GM15510 (cell line): ENCODE measurements around the gene IMMP2L.

Experiments used
- POLR2A ChIP-seq: IDR thresholded peaks from 3 replicates; pipeline ENCODE4 v1.6.1; 2011; ENCODE audit warnings: borderline replicate concordance; ENCODE audit not compliant: insufficient read length; ENCODE audit errors: extremely low read depth

Gene IMMP2L

GRCh38 chr7:111525100-111525499, 37.2 kb downstream of the IMMP2L start:
- TF ChIP-seq POLR2A = no peak

DNA sequence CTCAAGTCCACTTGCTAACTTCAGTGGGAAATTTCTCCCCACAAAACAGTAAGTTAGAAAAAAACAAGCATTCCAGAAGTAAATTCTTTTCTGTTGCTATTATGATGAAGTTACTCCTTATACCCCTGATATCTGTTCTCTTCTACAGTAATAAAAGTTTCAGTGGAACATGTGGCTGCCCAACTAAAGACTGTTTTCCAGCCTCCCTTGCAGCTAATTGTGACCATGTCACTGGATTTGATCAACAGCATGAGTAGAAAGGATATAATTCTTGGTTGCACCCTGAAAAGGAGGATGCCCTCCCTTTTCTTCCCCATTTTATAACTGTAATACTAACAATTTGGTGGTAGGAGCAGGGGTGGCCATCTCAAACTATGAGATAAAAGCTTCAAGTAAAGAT, 40.6 kb downstream of the IMMP2L start:
- TF ChIP-seq POLR2A = no peak

GRCh38 chr7:111518264-111518663, 44.0 kb downstream of the IMMP2L start:
- TF ChIP-seq POLR2A = no peak

DNA sequence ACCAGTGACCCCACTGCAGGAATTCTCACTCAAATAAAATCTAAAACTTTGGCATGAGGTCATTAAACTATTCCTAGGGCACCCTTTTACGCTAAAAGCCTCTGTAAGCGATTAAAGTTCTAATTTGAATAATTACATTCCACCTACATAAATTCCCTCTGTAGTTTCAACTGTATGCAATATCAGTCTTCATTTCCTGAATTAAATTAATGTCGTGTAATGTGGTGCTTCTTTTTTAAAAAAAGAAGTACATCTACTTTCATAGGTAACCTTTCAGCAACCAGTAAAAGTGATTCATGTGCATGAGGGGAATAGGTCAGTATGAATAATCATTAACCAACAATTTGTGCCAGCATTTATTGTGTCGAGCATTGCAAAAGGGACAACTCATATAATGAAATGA, 44.7 kb downstream of the IMMP2L start:
- TF ChIP-seq POLR2A = no peak

- TF ChIP-seq POLR2A = no peak
Observed at GRCh38 chr7:111516612-111517011, 45.7 kb downstream of the IMMP2L start.

DNA sequence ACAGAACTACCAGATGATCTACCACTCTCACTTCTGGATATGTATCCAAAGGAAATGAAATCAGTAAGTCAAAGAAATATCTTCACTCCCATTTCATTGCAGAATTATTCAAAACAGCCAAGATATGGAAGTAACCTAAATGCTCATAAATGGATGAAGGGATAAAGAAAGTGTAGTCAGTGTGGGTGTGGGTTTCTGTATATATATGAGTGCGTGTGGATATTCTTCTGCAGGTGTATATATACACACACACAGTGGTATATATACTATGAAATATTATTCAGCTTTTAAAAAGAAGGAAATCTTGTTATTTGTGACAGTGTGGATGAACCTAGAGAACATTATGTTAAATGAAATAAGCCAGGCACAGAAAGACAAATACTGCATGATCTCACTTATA, 48.7 kb downstream of the IMMP2L start:
- TF ChIP-seq POLR2A = no peak

GRCh38 chr7:111511845-111512244, 50.4 kb downstream of the IMMP2L start:
- no peak for TF ChIP-seq POLR2A

DNA sequence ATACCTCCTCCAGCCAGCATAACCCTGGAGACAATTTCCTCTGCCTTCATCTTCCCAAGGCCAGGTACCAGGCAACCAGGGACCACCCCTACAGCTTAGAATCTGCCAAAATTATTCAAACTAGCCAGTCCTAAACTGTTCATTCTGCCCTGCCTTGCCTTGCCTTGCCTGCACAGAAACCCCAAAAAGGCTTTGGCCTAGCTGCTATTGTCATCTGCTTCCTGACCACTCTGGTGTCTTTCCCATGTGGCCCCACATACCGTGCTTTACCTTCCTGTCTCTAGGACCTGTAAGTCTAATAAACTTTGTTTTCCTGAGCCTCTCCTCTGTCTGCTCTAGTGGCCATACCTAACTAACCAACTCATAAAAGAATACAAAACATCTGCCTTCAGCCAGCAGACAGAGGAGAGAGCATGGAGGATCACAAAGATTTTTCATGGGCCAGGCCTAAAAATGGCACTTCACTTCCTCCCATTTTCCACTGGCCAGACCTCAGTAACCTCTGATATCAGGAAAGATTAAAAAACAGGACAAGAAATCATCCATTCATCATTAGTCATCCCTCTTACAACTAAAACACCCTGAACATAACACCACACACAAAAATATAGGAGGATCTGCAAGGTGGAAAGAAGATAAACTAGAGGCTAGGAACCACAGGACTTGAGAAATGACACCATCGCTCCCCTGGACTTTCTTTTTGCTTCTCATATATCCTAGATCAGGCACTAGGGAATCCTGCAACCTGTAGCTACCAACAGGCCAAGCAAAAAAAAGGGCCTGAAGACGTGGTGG, 51.5 kb downstream of the IMMP2L start:
- TF ChIP-seq POLR2A = no peak

- TF ChIP-seq POLR2A = no peak
Observed at GRCh38 chr7:111510062-111510461, 52.2 kb downstream of the IMMP2L start.

- no peak for TF ChIP-seq POLR2A
Observed at GRCh38 chr7:111509288-111509687, 53.0 kb downstream of the IMMP2L start.

GRCh38 chr7:111508387-111508786, 53.9 kb downstream of the IMMP2L start:
- no peak for TF ChIP-seq POLR2A

- no peak for TF ChIP-seq POLR2A
Observed at GRCh38 chr7:111499027-111499426, 63.3 kb downstream of the IMMP2L start.

DNA sequence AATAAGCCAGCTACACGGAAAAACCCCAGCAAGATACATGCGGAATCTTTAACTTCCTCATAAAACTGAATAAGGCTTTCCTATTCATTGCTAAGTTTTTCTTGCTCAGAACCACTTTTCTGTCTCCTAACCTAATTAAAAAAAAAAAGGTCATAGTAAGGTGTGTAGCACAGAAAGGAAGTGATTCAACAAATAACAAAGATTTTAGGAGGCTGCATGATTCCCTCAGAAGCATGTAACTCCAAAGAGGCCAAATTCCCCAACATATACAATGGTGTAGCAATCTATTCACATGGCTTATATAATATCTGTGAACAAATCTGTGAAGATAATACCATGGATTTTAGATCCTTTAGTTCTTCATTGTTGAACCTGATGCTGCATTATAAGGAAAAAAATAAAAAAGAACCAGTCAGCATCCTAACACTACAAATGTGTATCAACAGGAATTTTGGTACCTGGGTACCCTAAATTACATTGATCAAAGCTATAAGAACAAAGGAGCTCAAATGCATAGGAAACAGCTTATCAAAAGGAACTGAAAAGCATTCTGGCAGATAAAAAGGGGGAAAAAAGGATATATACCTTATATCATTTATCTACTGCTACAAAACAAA, 63.8 kb downstream of the IMMP2L start:
- no peak for TF ChIP-seq POLR2A

DNA sequence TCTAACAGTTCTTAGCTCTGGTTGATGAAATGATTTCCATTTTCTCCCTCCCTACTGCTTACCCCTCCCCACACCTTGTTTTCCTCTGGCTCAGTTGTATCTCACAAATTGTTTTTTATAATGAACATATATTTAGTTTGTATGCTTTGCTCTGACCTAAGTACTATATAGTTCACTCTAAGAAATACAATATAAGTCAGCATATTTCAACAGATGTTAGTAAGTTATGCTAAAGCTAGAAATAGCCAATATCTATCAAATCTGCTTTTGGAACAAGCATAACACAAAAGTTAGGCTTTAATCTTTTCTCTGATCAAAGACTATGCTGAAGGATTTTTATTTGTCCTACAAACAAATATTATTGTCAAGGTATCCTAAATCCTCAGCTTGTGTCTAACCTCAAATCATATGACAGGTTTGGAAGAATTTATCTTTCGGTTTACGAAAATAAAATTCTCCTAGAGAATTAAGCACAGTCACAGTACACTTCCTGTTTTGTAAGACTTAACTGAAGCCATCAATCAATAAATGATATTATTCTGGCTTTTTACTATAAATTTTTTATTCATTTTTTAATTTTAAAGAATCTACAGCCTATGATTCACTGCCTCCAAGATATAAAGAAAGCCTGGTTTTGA, 67.0 kb downstream of the IMMP2L start:
- TF ChIP-seq POLR2A = no peak

DNA sequence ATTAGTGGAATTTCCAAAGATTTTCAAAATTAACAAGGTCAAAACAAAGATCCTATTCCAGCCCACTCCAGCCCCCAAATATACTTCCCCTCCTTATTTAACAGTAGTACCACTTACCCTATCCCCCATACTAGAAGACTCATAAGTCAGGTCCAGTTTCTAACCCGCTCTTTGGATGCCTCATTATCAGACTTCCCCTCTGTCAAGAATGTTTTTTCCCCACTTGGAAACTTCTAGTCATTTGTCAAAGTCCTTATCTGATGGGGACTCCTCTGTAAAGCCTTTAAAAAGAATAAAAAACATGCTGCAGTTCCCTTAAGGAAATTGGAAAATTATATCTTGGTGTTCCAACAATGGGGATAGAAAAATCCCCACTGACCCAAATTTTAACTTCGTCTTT, 70.1 kb downstream of the IMMP2L start:
- no peak for TF ChIP-seq POLR2A
